ENCODE results near the gene SLC41A3.

- TF ChIP-seq, protein P1, sequence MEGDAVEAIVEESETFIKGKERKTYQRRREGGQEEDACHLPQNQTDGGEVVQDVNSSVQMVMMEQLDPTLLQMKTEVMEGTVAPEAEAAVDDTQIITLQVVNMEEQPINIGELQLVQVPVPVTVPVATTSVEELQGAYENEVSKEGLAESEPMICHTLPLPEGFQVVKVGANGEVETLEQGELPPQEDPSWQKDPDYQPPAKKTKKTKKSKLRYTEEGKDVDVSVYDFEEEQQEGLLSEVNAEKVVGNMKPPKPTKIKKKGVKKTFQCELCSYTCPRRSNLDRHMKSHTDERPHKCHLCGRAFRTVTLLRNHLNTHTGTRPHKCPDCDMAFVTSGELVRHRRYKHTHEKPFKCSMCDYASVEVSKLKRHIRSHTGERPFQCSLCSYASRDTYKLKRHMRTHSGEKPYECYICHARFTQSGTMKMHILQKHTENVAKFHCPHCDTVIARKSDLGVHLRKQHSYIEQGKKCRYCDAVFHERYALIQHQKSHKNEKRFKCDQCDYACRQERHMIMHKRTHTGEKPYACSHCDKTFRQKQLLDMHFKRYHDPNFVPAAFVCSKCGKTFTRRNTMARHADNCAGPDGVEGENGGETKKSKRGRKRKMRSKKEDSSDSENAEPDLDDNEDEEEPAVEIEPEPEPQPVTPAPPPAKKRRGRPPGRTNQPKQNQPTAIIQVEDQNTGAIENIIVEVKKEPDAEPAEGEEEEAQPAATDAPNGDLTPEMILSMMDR (IDR thresholded peaks at IDR 0.05; ENCODE audit: low read length): no peak
- TF ChIP-seq EZH2 (IDR thresholded peaks at IDR 0.05; ENCODE audit: borderline replicate concordance, low read length): no peak
Observed at GRCh38 chr3:126107957-126108675, 24.2 kb upstream of the SLC41A3 start.
